ENCODE data around the gene KIF12.

GRCh38 chr9:114096866-114097612 lies 2.1 kb downstream of the KIF12 start:
- TF ChIP-seq, protein P1, sequence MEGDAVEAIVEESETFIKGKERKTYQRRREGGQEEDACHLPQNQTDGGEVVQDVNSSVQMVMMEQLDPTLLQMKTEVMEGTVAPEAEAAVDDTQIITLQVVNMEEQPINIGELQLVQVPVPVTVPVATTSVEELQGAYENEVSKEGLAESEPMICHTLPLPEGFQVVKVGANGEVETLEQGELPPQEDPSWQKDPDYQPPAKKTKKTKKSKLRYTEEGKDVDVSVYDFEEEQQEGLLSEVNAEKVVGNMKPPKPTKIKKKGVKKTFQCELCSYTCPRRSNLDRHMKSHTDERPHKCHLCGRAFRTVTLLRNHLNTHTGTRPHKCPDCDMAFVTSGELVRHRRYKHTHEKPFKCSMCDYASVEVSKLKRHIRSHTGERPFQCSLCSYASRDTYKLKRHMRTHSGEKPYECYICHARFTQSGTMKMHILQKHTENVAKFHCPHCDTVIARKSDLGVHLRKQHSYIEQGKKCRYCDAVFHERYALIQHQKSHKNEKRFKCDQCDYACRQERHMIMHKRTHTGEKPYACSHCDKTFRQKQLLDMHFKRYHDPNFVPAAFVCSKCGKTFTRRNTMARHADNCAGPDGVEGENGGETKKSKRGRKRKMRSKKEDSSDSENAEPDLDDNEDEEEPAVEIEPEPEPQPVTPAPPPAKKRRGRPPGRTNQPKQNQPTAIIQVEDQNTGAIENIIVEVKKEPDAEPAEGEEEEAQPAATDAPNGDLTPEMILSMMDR (IDR thresholded peaks at IDR 0.05; ENCODE audit: low read length) = no peak
- no peak for TF ChIP-seq EZH2 (IDR thresholded peaks at IDR 0.05; ENCODE audit: borderline replicate concordance, low read length)
